ENCODE results near the gene AMOTL1.
"Not testable (repeated sequence)": the region's sequence is repeated elsewhere in the genome, so short reads cannot be mapped to it uniquely, and the experiment has no call there.

AMOTL1 gene

GRCh38 chr11:94825481-94825880 is 57.3 kb downstream of the AMOTL1 start:
- no peak for DNase-seq

GRCh38 chr11:94826415-94826814 is 58.3 kb downstream of the AMOTL1 start:
- no peak for DNase-seq

GRCh38 chr11:94828088-94828487 is 59.9 kb downstream of the AMOTL1 start:
- DNase-seq, result no peak

GRCh38 chr11:94830722-94831510 is 62.8 kb downstream of the AMOTL1 start:
- DNase-seq, result no peak

GRCh38 chr11:94831529-94831928 is 63.4 kb downstream of the AMOTL1 start:
- no peak for DNase-seq

GRCh38 chr11:94832604-94833235 is 64.6 kb downstream of the AMOTL1 start:
- no peak for DNase-seq

- no peak for DNase-seq
These were observed 66.9 kb downstream of the AMOTL1 start for GRCh38 chr11:94834911-94835593.

- DNase-seq, result no peak
These were observed 67.4 kb downstream of the AMOTL1 start for GRCh38 chr11:94835594-94835927.

GRCh38 chr11:94837317-94837716 is 69.2 kb downstream of the AMOTL1 start:
- no peak for DNase-seq

- no peak for DNase-seq
These were observed 70.0 kb downstream of the AMOTL1 start for GRCh38 chr11:94838027-94838731.

GRCh38 chr11:94840209-94840608 is 72.1 kb downstream of the AMOTL1 start:
- DNase-seq, result no peak

GRCh38 chr11:94844031-94844430 is 75.9 kb downstream of the AMOTL1 start:
- DNase-seq, result no peak

GRCh38 chr11:94845622-94846021 is 77.5 kb downstream of the AMOTL1 start:
- no peak for DNase-seq

- no peak for DNase-seq
These were observed 81.7 kb downstream of the AMOTL1 start for GRCh38 chr11:94849839-94850238.

- DNase-seq, result no peak
These were observed 83.9 kb downstream of the AMOTL1 start for GRCh38 chr11:94851864-94852636.

GRCh38 chr11:94853288-94853687 is 85.1 kb downstream of the AMOTL1 start:
- DNase-seq, result not testable (repeated sequence)

- DNase-seq, result no peak
These were observed 85.7 kb downstream of the AMOTL1 start for GRCh38 chr11:94853836-94854235.

GRCh38 chr11:94854770-94855633 is 86.8 kb downstream of the AMOTL1 start:
- DNase-seq, result no peak

GRCh38 chr11:94855666-94856065 is 87.5 kb downstream of the AMOTL1 start:
- no peak for DNase-seq

GRCh38 chr11:94856443-94856842 is 88.3 kb downstream of the AMOTL1 start:
- no peak for DNase-seq

GRCh38 chr11:94857337-94857736 is 89.2 kb downstream of the AMOTL1 start:
- DNase-seq, result no peak

Measured in AML-193 (cell line).